Fibroblast of the conjunctiva (primary cell): Measurements from ENCODE around the gene HDAC7.
"Not testable (repeated sequence)": the region's sequence is repeated elsewhere in the genome, so short reads cannot be mapped to it uniquely, and the experiment has no call there.

ENCODE experiments used
- DNase-seq: peaks from one replicate; pipeline ENCODE4 v3.0.0-alpha.2; 2010; ENCODE audit warnings: low read depth

HDAC7 gene

GRCh38 chr12:47828976-47829482, 9.3 kb upstream of the HDAC7 start:
- no peak for DNase-seq

- DNase-seq, result no peak
These were observed 8.6 kb upstream of the HDAC7 start for GRCh38 chr12:47828008-47828975.

GRCh38 chr12:47825173-47825639, 5.5 kb upstream of the HDAC7 start:
- DNase-seq, result no peak

GRCh38 chr12:47824635-47825034, 4.9 kb upstream of the HDAC7 start:
- no peak for DNase-seq

GRCh38 chr12:47824198-47824597, 4.5 kb upstream of the HDAC7 start:
- no peak for DNase-seq

GRCh38 chr12:47823422-47824086, 3.9 kb upstream of the HDAC7 start:
- DNase-seq, result no peak

GRCh38 chr12:47822863-47823262, 3.2 kb upstream of the HDAC7 start:
- DNase-seq, result no peak

- DNase-seq, result no peak
These were observed 2.7 kb upstream of the HDAC7 start for GRCh38 chr12:47822401-47822800.

- no peak for DNase-seq
These were observed 1.6 kb upstream of the HDAC7 start for GRCh38 chr12:47821346-47821706.

GRCh38 chr12:47820631-47821345, 1.1 kb upstream of the HDAC7 start:
- peak; percentile 96 for DNase-seq

GRCh38 chr12:47819138-47819895, 386 bp downstream of the HDAC7 start:
- DNase-seq, result no peak

- no peak for DNase-seq
These were observed 1.1 kb downstream of the HDAC7 start for GRCh38 chr12:47818467-47819137.

GRCh38 chr12:47818007-47818376, 1.7 kb downstream of the HDAC7 start:
- DNase-seq, result no peak

- no peak for DNase-seq
These were observed 2.3 kb downstream of the HDAC7 start for GRCh38 chr12:47817272-47818006.

GRCh38 chr12:47816403-47817271, 3.1 kb downstream of the HDAC7 start:
- no peak for DNase-seq

- DNase-seq, result not testable (repeated sequence)
These were observed 4.3 kb downstream of the HDAC7 start for GRCh38 chr12:47815447-47815846.

- no peak for DNase-seq
These were observed 5.0 kb downstream of the HDAC7 start for GRCh38 chr12:47814539-47815170.

- no peak for DNase-seq
These were observed 6.0 kb downstream of the HDAC7 start for GRCh38 chr12:47813511-47814196.
